Hematopoietic multipotent progenitor cell treated with erythropoietin and hydrocortisone succinate and interleukin-3 and kit ligand, for 4 days (in vitro differentiated cells): ENCODE data around the gene AQP12B.
A peak's percentile ranks its signal among the peaks of the same experiment; 100 is the strongest.
"Not testable (repeated sequence)": the region's sequence is repeated elsewhere in the genome, so short reads cannot be mapped to it uniquely, and the experiment has no call there.

ENCODE experiments used
- DNase-seq: peaks from one replicate; pipeline ENCODE4 v3.0.0-alpha.2; 2015

AQP12B gene

GRCh38 chr2:240701091-240701735 is 18.5 kb upstream of the AQP12B start:
- no peak for DNase-seq

- DNase-seq, result not testable (repeated sequence)
Observed at GRCh38 chr2:240700616-240701015, 17.9 kb upstream of the AQP12B start.

- not testable (repeated sequence) for DNase-seq
Observed at GRCh38 chr2:240699835-240700234, 17.1 kb upstream of the AQP12B start.

GRCh38 chr2:240698852-240699561 is 16.3 kb upstream of the AQP12B start:
- not testable (repeated sequence) for DNase-seq

GRCh38 chr2:240696469-240696868 is 13.8 kb upstream of the AQP12B start:
- not testable (repeated sequence) for DNase-seq

- not testable (repeated sequence) for DNase-seq
Observed at GRCh38 chr2:240695593-240695992, 12.9 kb upstream of the AQP12B start.

GRCh38 chr2:240694304-240694703 is 11.6 kb upstream of the AQP12B start:
- not testable (repeated sequence) for DNase-seq

- DNase-seq, result not testable (repeated sequence)
Observed at GRCh38 chr2:240692583-240693561, 10.2 kb upstream of the AQP12B start.

GRCh38 chr2:240691631-240692420 is 9.1 kb upstream of the AQP12B start, which contains the start of gene AQP12A:
Gene AQP12A (plus strand): TSS chr2:240691866. CDS start chr2:240691914, 48 bp downstream.
- not testable (repeated sequence) for DNase-seq

GRCh38 chr2:240691075-240691427 is 8.4 kb upstream of the AQP12B start:
- not testable (repeated sequence) for DNase-seq

GRCh38 chr2:240690421-240691074 is 7.9 kb upstream of the AQP12B start:
- not testable (repeated sequence) for DNase-seq

- DNase-seq, result no peak
Observed at GRCh38 chr2:240689975-240690374, 7.3 kb upstream of the AQP12B start.

GRCh38 chr2:240688553-240688919 is 5.9 kb upstream of the AQP12B start:
- no peak for DNase-seq

GRCh38 chr2:240687741-240688552 is 5.3 kb upstream of the AQP12B start:
- DNase-seq, result no peak

GRCh38 chr2:240687045-240687740 is 4.5 kb upstream of the AQP12B start:
- DNase-seq, result no peak

GRCh38 chr2:240686460-240686859 is 3.8 kb upstream of the AQP12B start:
- DNase-seq, result peak; percentile 12

- peak; percentile 14 for DNase-seq
Observed at GRCh38 chr2:240685771-240686371, 3.2 kb upstream of the AQP12B start.

GRCh38 chr2:240683980-240684728 is 1.5 kb upstream of the AQP12B start:
- not testable (repeated sequence) for DNase-seq
